A549 (cell line): Measurements from ENCODE around the gene KCNH2. TPM values are rescaled to one million over a fixed set of nuclear protein-coding genes. Genes with fewer than 3 reads are reported as not detected.

Experiments used
- ATAC-seq, 2 experiments: fragments of 200-7000 bp in 1 of 2; fragments of >200 bp in 1 of 2; cut with Nextera tagmentation in 1 of 2; cut with Tn5 transposase in 1 of 2; 3 replicates each; pipeline versions ENCODE4 v1.8.0 to v1.9.1; 2018 to 2020; ENCODE audit warnings: mild to moderate bottlenecking in 1 of 2, moderate library complexity in 1 of 2
- CTCF ChIA-PET: fragments of 300-600 bp; sonication (Branson Sonifier 250); formaldehyde crosslinking; extraction: SDS; loops from one replicate; lab custom pipeline; 2021; ENCODE audit warnings: antibody characterized with exemption, inconsistent platforms; lab: Yijun Ruan, JAX
- POLR2A ChIA-PET: fragments of 350-600 bp; formaldehyde crosslinking; extraction: SDS; loops from one replicate; lab custom pipeline; 2021; ENCODE audit warnings: antibody characterized with exemption, inconsistent platforms; lab: Yijun Ruan, JAX
- DNase-seq, 2 experiments: peaks; one replicate each; pipeline versions ENCODE4 v3.0.0 to v3.0.0-alpha.2; 2011 to 2016; ENCODE audit warnings: low read depth in 1 of 2, low spot score in 1 of 2
- FAIRE-seq: peaks from 2 replicates; lab custom pipeline; 2011; peaks lifted over from hg19 to GRCh38; lab: Jason Lieb, UNC
- H3K27ac ChIP-seq, 2 experiments: fragments of >200 bp; sonication (Bioruptor Twin); formaldehyde crosslinking; 3 replicates each; pipeline ENCODE4 v1.5.1; 2016 to 2017
- H3K4me1 ChIP-seq: fragments of >200 bp; sonication (Bioruptor Twin); formaldehyde crosslinking; 3 replicates; pipeline ENCODE4 v1.6.1; 2016
- H3K4me2 ChIP-seq: fragments of >200 bp; sonication (Bioruptor Twin); formaldehyde crosslinking; 3 replicates; pipeline ENCODE4 v1.6.1; 2016
- H3K4me3 ChIP-seq: fragments of >200 bp; sonication (Bioruptor Twin); formaldehyde crosslinking; 3 replicates; pipeline ENCODE4 v1.5.1; 2016
- H3K9me3 ChIP-seq: fragments of >200 bp; sonication (Bioruptor Twin); formaldehyde crosslinking; 3 replicates; pipeline ENCODE4 v1.6.1; 2016
- CBX2 ChIP-seq: fragments of 200-600 bp; sonication (generic); IDR thresholded peaks from 2 replicates; pipeline ENCODE4 v1.6.1; 2016; ENCODE audit warnings: low read depth, mild to moderate bottlenecking, borderline replicate concordance
- EHF ChIP-seq: fragments of 250-450 bp; sonication (Bioruptor Pico); IDR thresholded peaks from 2 replicates; pipeline ENCODE4 v1.5.0; 2020; ENCODE audit warnings: mild to moderate bottlenecking
- EHMT2 ChIP-seq: fragments of 200-600 bp; sonication (generic); IDR thresholded peaks from 2 replicates; pipeline ENCODE4 v1.6.1; 2016; ENCODE audit warnings: antibody characterized with exemption, low read depth, mild to moderate bottlenecking, moderate library complexity
- EP300 ChIP-seq, 2 experiments: fragments of >200 bp; sonication (Bioruptor Twin); formaldehyde crosslinking; IDR thresholded peaks; 2 replicates in 1 of 2; 3 replicates in 1 of 2; pipeline ENCODE4 v1.6.1; 2016 to 2017
- FOSB ChIP-seq: fragments of 250-450 bp; sonication (Bioruptor Pico); IDR thresholded peaks from 2 replicates; pipeline ENCODE4 v1.5.0; 2020; ENCODE audit warnings: mild to moderate bottlenecking, moderate library complexity
- FOSL2 ChIP-seq, 2 experiments: fragments of 450-650 bp in 1 of 2; fragments of >200 bp in 1 of 2; sonication (Bioruptor Twin) in 1 of 2; formaldehyde crosslinking; IDR thresholded peaks; 2 replicates each; pipeline versions ENCODE4 v1.5.0 to v1.6.1; 2016 to 2020; ENCODE audit warnings: mild to moderate bottlenecking in 1 of 2, moderate library complexity in 1 of 2
- FOXS1 ChIP-seq: fragments of 250-450 bp; sonication (Bioruptor Pico); IDR thresholded peaks from 2 replicates; pipeline ENCODE4 v1.5.0; 2020; ENCODE audit warnings: mild to moderate bottlenecking, moderate library complexity
- HDAC2 ChIP-seq: fragments of 200-600 bp; sonication (generic); IDR thresholded peaks from 2 replicates; pipeline ENCODE4 v1.6.1; 2016
- HOXA7 ChIP-seq: fragments of 250-450 bp; sonication (Bioruptor Pico); IDR thresholded peaks from 2 replicates; pipeline ENCODE4 v1.5.0; 2020; ENCODE audit warnings: mild to moderate bottlenecking, moderate library complexity
- JUN ChIP-seq, 2 experiments: fragments of >200 bp; sonication (Bioruptor Twin); formaldehyde crosslinking; IDR thresholded peaks; 2 replicates in 1 of 2; 3 replicates in 1 of 2; pipeline ENCODE4 v1.6.1; 2016 to 2017
- KDM1A ChIP-seq: fragments of 200-600 bp; sonication (generic); IDR thresholded peaks from 2 replicates; pipeline ENCODE4 v1.6.1; 2016; ENCODE audit warnings: low read depth, mild to moderate bottlenecking
- NFE2L2 ChIP-seq: fragments of 150-350 bp; conservative IDR thresholded peaks from 2 replicates; pipeline ENCODE4 v1.6.1; 2014; ENCODE audit warnings: low read length
- NPAS2 ChIP-seq: fragments of 250-450 bp; sonication (Bioruptor Pico); IDR thresholded peaks from 2 replicates; pipeline ENCODE4 v1.8.0; 2022; ENCODE audit warnings: mild to moderate bottlenecking, moderate library complexity, borderline replicate concordance
- POLR2A ChIP-seq: IDR thresholded peaks from 2 replicates; pipeline ENCODE4 v1.6.1; 2012; ENCODE audit warnings: mild to moderate bottlenecking, low read length
- RARB ChIP-seq: fragments of 250-450 bp; sonication (Bioruptor Pico); IDR thresholded peaks from 2 replicates; pipeline ENCODE4 v1.8.0; 2021; ENCODE audit warnings: mild to moderate bottlenecking, moderate library complexity
- RCOR1 ChIP-seq: fragments of 150-350 bp; IDR thresholded peaks from 2 replicates; pipeline ENCODE4 v1.6.1; 2014; ENCODE audit warnings: antibody characterized with exemption, low read length, low read depth
- RFX5 ChIP-seq: fragments of 450-650 bp; IDR thresholded peaks from 2 replicates; pipeline ENCODE4 v1.7.1; 2014; ENCODE audit warnings: antibody characterized with exemption, mild to moderate bottlenecking, moderate library complexity
- TFCP2L1 ChIP-seq: fragments of 250-450 bp; sonication (Bioruptor Pico); IDR thresholded peaks from 2 replicates; pipeline ENCODE4 v1.5.0; 2021; ENCODE audit warnings: mild to moderate bottlenecking
- ZC3H11A ChIP-seq: fragments of 450-650 bp; IDR thresholded peaks from 2 replicates; pipeline ENCODE4 v1.6.1; 2014; ENCODE audit warnings: antibody characterized with exemption, mild to moderate bottlenecking
- ZFP36 ChIP-seq: fragments of 450-650 bp; IDR thresholded peaks from 2 replicates; pipeline ENCODE4 v1.6.1; 2014; ENCODE audit warnings: borderline replicate concordance; ENCODE audit not compliant: partially characterized antibody
- WGBS: methylation state at CpG from one replicate; pipeline ENCODE4 v1.1.6; 2017; ENCODE audit errors: missing lambda C conversion rate; 5-methylcytosine and 5-hydroxymethylcytosine counted together
- polyA plus RNA-seq, 4 experiments: library from polyadenylated mRNA; depleted of rRNA in 3 of 4; stranded (reverse); fragments of >200 nt; fragmentation: RNase III in 1 of 4; extraction: RNeasy Plus Mini Kit Qiagen cat#74134 plus additional on column Dnase treatment in 1 of 4; gene quantifications; 2 replicates in 3 of 4; 3 replicates in 1 of 4; pipeline ENCODE4 v1.2.3, GENCODE V29; 2011 to 2017
- TF ChIP-seq, protein P1 (sequence below): fragments of 200-600 bp; sonication (generic); IDR thresholded peaks from 2 replicates; pipeline ENCODE4 v1.6.1; 2016; ENCODE audit warnings: antibody characterized with exemption, mild to moderate bottlenecking, moderate library complexity
- TF ChIP-seq, protein P2 (sequence below): fragments of 450-650 bp; IDR thresholded peaks from 2 replicates; pipeline ENCODE4 v1.6.1; 2014; ENCODE audit warnings: antibody characterized with exemption

Gene KCNH2
- polyA plus RNA-seq, 2 of the 4 experiments (the other 2 are of a cell fraction) = 0.26 to 0.41 TPM

DNA sequence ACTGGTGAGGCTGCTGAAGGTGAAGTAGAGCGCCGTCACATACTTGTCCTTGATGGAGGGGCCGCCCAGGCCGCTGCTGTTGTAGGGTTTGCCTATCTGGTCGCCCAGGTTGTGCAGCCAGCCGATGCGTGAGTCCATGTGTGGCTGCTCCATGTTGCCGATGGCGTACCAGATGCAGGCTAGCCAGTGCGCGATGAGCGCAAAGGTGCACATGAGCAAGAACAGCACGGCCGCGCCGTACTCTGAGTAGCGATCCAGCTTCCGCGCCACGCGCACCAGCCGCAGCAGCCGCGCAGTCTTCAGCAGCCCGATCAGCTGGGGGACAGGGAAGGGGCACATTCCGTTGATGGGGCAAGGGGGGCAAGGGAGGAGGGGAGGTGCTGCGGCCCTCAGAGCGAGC, 26.6 kb downstream of the KCNH2 start:
- Histone ChIP-seq H3K4me1 (no peaks in the 10 kb centered on the region), H3K4me2 (no peak overlapping the region), H3K27ac (no peak overlapping the region), H3K9me3 (no peaks in the 10 kb centered on the region), H3K4me3 (no peak overlapping the region)
- no peak for TF ChIP-seq ZFP36
- no peak for TF ChIP-seq POLR2A
- no peak for TF ChIP-seq RCOR1
- DNase-seq (no peak), FAIRE-seq (no peak), ATAC-seq (no peak)
- 72% methylated on average over 14 of the region's 28 CpGs for WGBS
- ChIA-PET CTCF (interaction anchor here (3.5 to 4.4 kb wide), 2 partner anchors 11 to 34 kb away, joined by 16 to 29 read pairs; no protein-coding TSS in a partner anchor), POLR2A (no interaction called here)

DNA sequence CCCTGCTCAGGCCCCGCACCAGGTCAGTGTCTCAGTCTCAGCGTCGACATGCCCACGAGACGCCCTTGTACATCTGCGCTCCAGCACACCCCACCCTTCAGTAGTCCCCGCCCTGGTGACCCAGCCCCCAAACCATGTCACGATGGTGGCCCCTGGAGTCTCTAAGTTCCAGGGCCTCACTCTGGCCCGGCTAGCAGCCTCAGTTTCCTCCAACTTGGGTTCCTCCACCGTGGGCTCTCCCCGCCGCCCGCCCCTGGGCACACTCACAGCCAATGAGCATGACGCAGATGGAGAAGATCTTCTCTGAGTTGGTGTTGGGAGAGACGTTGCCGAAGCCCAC, 27.0 kb downstream of the KCNH2 start:
- WGBS = 80% methylated on average over 15 of the region's 16 CpGs
- no peak for DNase-seq
- FAIRE-seq = no peak
- no peak overlapping the region for H3K27ac ChIP-seq
- no peaks in the 10 kb centered on the region for H3K4me1 ChIP-seq
- POLR2A ChIA-PET = no interaction called here
- no peak overlapping the region for H3K4me2 ChIP-seq
- TF ChIP-seq JUN (IDR thresholded peaks at IDR 0.05) (no peak), HOXA7 (CRISPR knock-in tag) (no peak), NPAS2 (CRISPR knock-in tag) (no peak), FOSL2 (IDR thresholded peaks at IDR 0.05) (no peak), FOSL2 (CRISPR knock-in tag; IDR thresholded peaks at IDR 0.05) (no peak), FOXS1 (CRISPR knock-in tag) (no peak), EHF (CRISPR knock-in tag) (no peak), ZC3H11A (no peak), TFCP2L1 (no peak), NFE2L2 (no peak), KDM1A (no peak), EHMT2 (no peak), ZFP36 (no peak), RCOR1 (no peak), RARB (CRISPR knock-in tag) (no peak), EP300 (IDR thresholded peaks at IDR 0.05) (no peak), HDAC2 (no peak), FOSB (no peak), RFX5 (no peak)
- TF ChIP-seq, protein P1, sequence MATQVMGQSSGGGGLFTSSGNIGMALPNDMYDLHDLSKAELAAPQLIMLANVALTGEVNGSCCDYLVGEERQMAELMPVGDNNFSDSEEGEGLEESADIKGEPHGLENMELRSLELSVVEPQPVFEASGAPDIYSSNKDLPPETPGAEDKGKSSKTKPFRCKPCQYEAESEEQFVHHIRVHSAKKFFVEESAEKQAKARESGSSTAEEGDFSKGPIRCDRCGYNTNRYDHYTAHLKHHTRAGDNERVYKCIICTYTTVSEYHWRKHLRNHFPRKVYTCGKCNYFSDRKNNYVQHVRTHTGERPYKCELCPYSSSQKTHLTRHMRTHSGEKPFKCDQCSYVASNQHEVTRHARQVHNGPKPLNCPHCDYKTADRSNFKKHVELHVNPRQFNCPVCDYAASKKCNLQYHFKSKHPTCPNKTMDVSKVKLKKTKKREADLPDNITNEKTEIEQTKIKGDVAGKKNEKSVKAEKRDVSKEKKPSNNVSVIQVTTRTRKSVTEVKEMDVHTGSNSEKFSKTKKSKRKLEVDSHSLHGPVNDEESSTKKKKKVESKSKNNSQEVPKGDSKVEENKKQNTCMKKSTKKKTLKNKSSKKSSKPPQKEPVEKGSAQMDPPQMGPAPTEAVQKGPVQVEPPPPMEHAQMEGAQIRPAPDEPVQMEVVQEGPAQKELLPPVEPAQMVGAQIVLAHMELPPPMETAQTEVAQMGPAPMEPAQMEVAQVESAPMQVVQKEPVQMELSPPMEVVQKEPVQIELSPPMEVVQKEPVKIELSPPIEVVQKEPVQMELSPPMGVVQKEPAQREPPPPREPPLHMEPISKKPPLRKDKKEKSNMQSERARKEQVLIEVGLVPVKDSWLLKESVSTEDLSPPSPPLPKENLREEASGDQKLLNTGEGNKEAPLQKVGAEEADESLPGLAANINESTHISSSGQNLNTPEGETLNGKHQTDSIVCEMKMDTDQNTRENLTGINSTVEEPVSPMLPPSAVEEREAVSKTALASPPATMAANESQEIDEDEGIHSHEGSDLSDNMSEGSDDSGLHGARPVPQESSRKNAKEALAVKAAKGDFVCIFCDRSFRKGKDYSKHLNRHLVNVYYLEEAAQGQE = no peak
- TF ChIP-seq, protein P2, sequence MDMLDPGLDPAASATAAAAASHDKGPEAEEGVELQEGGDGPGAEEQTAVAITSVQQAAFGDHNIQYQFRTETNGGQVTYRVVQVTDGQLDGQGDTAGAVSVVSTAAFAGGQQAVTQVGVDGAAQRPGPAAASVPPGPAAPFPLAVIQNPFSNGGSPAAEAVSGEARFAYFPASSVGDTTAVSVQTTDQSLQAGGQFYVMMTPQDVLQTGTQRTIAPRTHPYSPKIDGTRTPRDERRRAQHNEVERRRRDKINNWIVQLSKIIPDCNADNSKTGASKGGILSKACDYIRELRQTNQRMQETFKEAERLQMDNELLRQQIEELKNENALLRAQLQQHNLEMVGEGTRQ = no peak
- H3K9me3 ChIP-seq = no peaks in the 10 kb centered on the region
- no peak overlapping the region for H3K4me3 ChIP-seq
- CTCF ChIA-PET = interaction anchor here (1.1 to 4.4 kb wide), 3 partner anchors 12 to 53 kb away, joined by 8 to 29 read pairs (median 16); no protein-coding TSS in a partner anchor
- ATAC-seq = no peak

DNA sequence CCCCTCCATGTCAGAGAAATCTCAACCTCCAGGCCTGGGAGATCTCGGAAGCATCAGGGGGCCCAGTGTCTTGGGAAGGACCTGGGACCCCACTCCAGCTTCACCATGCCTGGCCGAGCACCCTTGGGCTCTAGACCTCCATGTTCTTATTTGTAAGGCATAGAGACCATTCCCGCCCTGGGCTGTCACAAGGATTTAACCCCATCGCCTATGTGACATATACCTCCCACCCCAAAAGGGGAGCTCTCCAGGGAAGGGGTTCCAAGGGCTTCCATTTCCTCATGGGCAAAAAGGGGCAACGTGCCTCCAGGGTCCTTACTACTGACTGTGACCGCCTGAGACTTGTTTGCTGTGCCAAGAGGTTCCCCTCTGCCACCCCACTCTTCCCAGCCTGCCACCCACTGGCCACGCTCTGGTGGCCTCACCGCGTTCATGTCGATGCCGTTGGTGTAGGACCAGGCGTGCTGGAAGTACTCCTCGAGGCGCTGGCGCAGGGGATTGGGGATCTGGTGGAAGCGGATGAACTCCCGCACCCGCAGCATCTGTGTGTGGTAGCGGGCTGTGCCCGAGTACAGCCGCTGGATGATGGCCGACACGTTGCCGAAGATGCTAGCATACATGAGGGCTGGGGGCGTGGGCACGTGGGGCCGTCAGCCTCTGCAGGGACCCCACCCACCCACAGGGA, 27.5 kb downstream of the KCNH2 start:
- CTCF ChIA-PET = interaction anchor here (1.1 kb wide), 1 partner anchor 52 kb away, joined by 8 read pairs; no protein-coding TSS in a partner anchor
- no peak overlapping the region for H3K27ac ChIP-seq
- POLR2A ChIA-PET = no interaction called here
- no peak for TF ChIP-seq NFE2L2
- TF ChIP-seq CBX2 = no peak
- DNase-seq (no peak), ATAC-seq (no peak), FAIRE-seq (no peak)
- no peaks in the 10 kb centered on the region for H3K9me3 ChIP-seq
- no peak overlapping the region for H3K4me2 ChIP-seq
- no peaks in the 10 kb centered on the region for H3K4me1 ChIP-seq
- H3K4me3 ChIP-seq = no peak overlapping the region
- WGBS = 78% methylated on average over 26 of the region's 27 CpGs
